ENCODE measurements around the gene DDX42. TPM values are rescaled to one million over a fixed set of nuclear protein-coding genes. Genes with fewer than 3 reads are reported as not detected.

The DDX42 gene
- total and polyA plus RNA-seq, 10 donors = 45.0 to 136 (median 116) TPM

- Histone ChIP-seq H3K36me3 (peaks cover 7 to 60% (median 47%) of the 10 kb centered on the region in 6 donors), H3K4me3 (no peak overlapping the region), H3K27me3 (replicated peaks in 1 of 7) (peaks cover 0 to 1% (median 0%) of the 10 kb centered on the region in 7 donors), H3K27ac (peak overlapping the region in 6 of 8 donors; percentile 38 to 97 (median 97)), H3K9me3 (no peaks in the 10 kb centered on the region), H3K4me1 (peaks cover 43 to 94% (median 61%) of the 10 kb centered on the region in 6 donors)
- DNase-seq = peak; percentile 68
- intact Hi-C loops (cut with DNase I; ENCODE audit: low total_unique reads) = no loop called here
- WGBS, 5 donors = 80 to 90% (median 89%) methylated on average over 5 to 12 of the region's 12 CpGs
- TF ChIP-seq POLR2AphosphoS5 (IDR thresholded peaks at IDR 0.05) (peak in 1 of 3 donors; percentile 47), CTCF (IDR thresholded peaks at IDR 0.05 in 8 of 11, conservative IDR thresholded peaks at IDR 0.05 in 3 of 11) (no peak)
Observed at GRCh38 chr17:63837480-63837879, 63.5 kb downstream of the DDX42 start.

- WGBS, 5 donors = 83 to 89% (median 85%) methylated on average over 5 of the region's 5 CpGs
- Histone ChIP-seq H3K27ac (peak overlapping the region in 6 of 8 donors; percentile 38 to 97 (median 97)), H3K27me3 (replicated peaks in 1 of 7) (peaks cover 0 to 7% (median 0%) of the 10 kb centered on the region in 7 donors), H3K4me1 (peaks cover 43 to 88% (median 62%) of the 10 kb centered on the region in 6 donors), H3K36me3 (peaks cover 7 to 54% (median 41%) of the 10 kb centered on the region in 6 donors), H3K9me3 (no peaks in the 10 kb centered on the region), H3K4me3 (peak overlapping the region in 1 of 8 donors; percentile 91)
- no peak for TF ChIP-seq POLR2A (IDR thresholded peaks at IDR 0.05)
- TF ChIP-seq CTCF (IDR thresholded peaks at IDR 0.05 in 8 of 11, conservative IDR thresholded peaks at IDR 0.05 in 3 of 11) = no peak
- TF ChIP-seq POLR2AphosphoS5 (IDR thresholded peaks at IDR 0.05) = no peak
- peak; percentile 67 for DNase-seq
- intact Hi-C loops (cut with DNase I; ENCODE audit: low total_unique reads) = no loop called here
Observed at GRCh38 chr17:63837962-63838600, 64.1 kb downstream of the DDX42 start.

- Histone ChIP-seq H3K27ac (peak overlapping the region; percentile 57 to 97 (median 97)), H3K4me3 (peak overlapping the region in 3 of 8 donors; percentile 15 to 91 (median 89)), H3K9me3 (no peaks in the 10 kb centered on the region), H3K4me1 (peaks cover 43 to 92% (median 65%) of the 10 kb centered on the region in 6 donors), H3K36me3 (peaks cover 7 to 48% (median 34%) of the 10 kb centered on the region in 6 donors), H3K27me3 (replicated peaks in 1 of 7) (peaks cover 0 to 7% (median 0%) of the 10 kb centered on the region in 7 donors)
- intact Hi-C loops (cut with DNase I; ENCODE audit: low total_unique reads) = no loop called here
- DNase-seq = peak; percentile 75
- WGBS, 5 donors = 41 to 48% (median 42%) methylated on average over 6 to 7 of the region's 7 CpGs
- TF ChIP-seq POLR2A (IDR thresholded peaks at IDR 0.05) = peak in 1 of 3 donors; percentile 4
- TF ChIP-seq CTCF (IDR thresholded peaks at IDR 0.05 in 8 of 11, conservative IDR thresholded peaks at IDR 0.05 in 3 of 11) = no peak
- TF ChIP-seq POLR2AphosphoS5 (IDR thresholded peaks at IDR 0.05) = peak; percentile 66 to 74 (median 73)
Observed at GRCh38 chr17:63838631-63839171, 64.7 kb downstream of the DDX42 start.

Measured in spleen (tissue), 11 donors.